H1 (cell line): ENCODE results near the gene DPF3. TPM values are rescaled to one million over a fixed set of nuclear protein-coding genes. Genes with fewer than 3 reads are reported as not detected.

Experiments used
- CHD7 ChIP-seq: fragments of 300-600 bp; sonication (generic); IDR thresholded peaks from 2 replicates; pipeline ENCODE4 v1.7.1; 2012; ENCODE audit warnings: low read length, moderate library complexity, mild to moderate bottlenecking, inconsistent platforms; ENCODE audit not compliant: insufficient replicate concordance
- E2F6 ChIP-seq: IDR thresholded peaks from 2 replicates; pipeline ENCODE4 v1.6.1; 2012; ENCODE audit warnings: inconsistent platforms
- GABPA ChIP-seq: IDR thresholded peaks from 2 replicates; pipeline ENCODE4 v1.6.1; 2011; ENCODE audit warnings: mild to moderate bottlenecking, low read length, moderate library complexity, borderline replicate concordance; ENCODE audit not compliant: insufficient read depth
- HDAC6 ChIP-seq: IDR thresholded peaks from one replicate; pipeline ENCODE4 v1.7.1; 2012; ENCODE audit warnings: low read depth, mild to moderate bottlenecking, inconsistent platforms, low read length, moderate library complexity
- RFX5 ChIP-seq: IDR thresholded peaks from 2 replicates; pipeline ENCODE4 v1.6.1; 2011; ENCODE audit warnings: low read depth, low read length, improper control_type of control experiment, borderline replicate concordance
- RNF2 ChIP-seq: fragments of 200-900, 300-1000 bp; sonication (generic); IDR thresholded peaks from 2 replicates; pipeline ENCODE4 v1.7.1; 2016; ENCODE audit warnings: borderline replicate concordance, low read depth, mild to moderate bottlenecking, antibody characterized with exemption, low read length; ENCODE audit not compliant: poor library complexity, severe bottlenecking; ENCODE audit errors: missing control alignments
- RXRA ChIP-seq: IDR thresholded peaks from 2 replicates; pipeline ENCODE4 v1.6.1; 2011; ENCODE audit warnings: low read depth, mild to moderate bottlenecking, low read length, moderate library complexity; ENCODE audit not compliant: insufficient read depth
- polyA plus RNA-seq, 7 experiments: library from polyadenylated mRNA; depleted of rRNA in 3 of 7; stranded (reverse) in 5 of 7; unstranded in 2 of 7; fragments of >200 nt in 5 of 7; fragments of 200-250 nt in 2 of 7; gene quantifications; 1 replicate in 5 of 7; 2 replicates in 1 of 7; 4 replicates in 1 of 7; pipeline versions ENCODE4 v1.2.1 to v1.2.3, GENCODE V29; 2011 to 2013; ENCODE audit warnings: missing spikeins in 2 of 7, mixed read lengths in 2 of 7
- total RNA-seq: library from RNA; stranded (reverse); fragmentation: NEBNext Ultra II Directional; extraction: Animal tissue kit (Norgen Biotek cat#: 25700); gene quantifications from 2 replicates; pipeline ENCODE4 v1.2.1, GENCODE V29; 2021

DPF3 gene
- total and polyA plus RNA-seq, 2 of the 8 experiments (the other 6 are each of a cell fraction or from before 2014, with no cell fraction given) = 0.19 TPM; not detected in 1

GRCh38 chr14:72830786-72831594, 62.9 kb downstream of the DPF3 start (continued):
- TF ChIP-seq E2F6 = no peak
- no peak for TF ChIP-seq GABPA
- no peak for TF ChIP-seq HDAC6
- no peak for TF ChIP-seq RXRA
- no peak for TF ChIP-seq CHD7
- no peak for TF ChIP-seq RFX5
- TF ChIP-seq RNF2 = no peak
